ENCODE measurements around the gene FHOD3.

GRCh38 chr18:36461551-36461987 lies 164.1 kb downstream of the FHOD3 start:
- no peak for TF ChIP-seq EZH2 (IDR thresholded peaks at IDR 0.05; ENCODE audit: low read depth)
- TF ChIP-seq CTCF (conservative IDR thresholded peaks at IDR 0.05) = no peak

All from PC-9 (cell line).